Endometrial microvascular endothelial cells (primary cell): Measurements from ENCODE around the gene MDC1. TPM values are rescaled to one million over a fixed set of nuclear protein-coding genes. Genes with fewer than 3 reads are reported as not detected.

Source experiments
- in situ Hi-C: cut with HindIII; loops from 2 replicates; pipeline ENCODE4 v1.10.0; 2017; ENCODE audit warnings: low sequenced_read_pairs, low pct_unique_long_range_greater_than_20kb; ENCODE audit errors: inconsistent ontology term
- total RNA-seq: library from RNA; depleted of rRNA; stranded (reverse); fragments of >200 nt; gene quantifications from one replicate; pipeline ENCODE4 v1.2.3, GENCODE V29; 2015; ENCODE audit errors: inconsistent ontology term

Gene MDC1
- total RNA-seq, 1 donor from 2014 or later: 17.1 TPM

GRCh38 chr6:30748851-30749540 is 31.9 kb upstream of the MDC1 start:
- in situ Hi-C loops: loop anchor here (10.0 kb wide), 1 partner anchor 154 kb away; no protein-coding TSS in a partner anchor

- in situ Hi-C loops: loop anchor here (10.0 kb wide), 1 partner anchor 153 kb away; no protein-coding TSS in a partner anchor
Measured at GRCh38 chr6:30747902-30748769, 31.1 kb upstream of the MDC1 start.

- in situ Hi-C loops: loop anchor here (10.0 kb wide), 1 partner anchor 152 kb away; no protein-coding TSS in a partner anchor
Measured at GRCh38 chr6:30747300-30747687, 30.2 kb upstream of the MDC1 start.

GRCh38 chr6:30744054-30744805 is 27.1 kb upstream of the MDC1 start, which contains the start of gene IER3:
Gene IER3 (minus strand): TSS chr6:30744547. CDS start chr6:30744518, 29 bp downstream.
- in situ Hi-C loops: loop anchor here (10.0 kb wide), 1 partner anchor 149 kb away; no protein-coding TSS in a partner anchor

GRCh38 chr6:30743099-30744053 is 26.3 kb upstream of the MDC1 start:
- in situ Hi-C loops: loop anchor here (10.0 kb wide), 1 partner anchor 149 kb away; no protein-coding TSS in a partner anchor

- in situ Hi-C loops: loop anchor here (10.0 kb wide), 1 partner anchor 148 kb away; no protein-coding TSS in a partner anchor
Measured at GRCh38 chr6:30742316-30743098, 25.4 kb upstream of the MDC1 start, which contains the start of gene FLOT1. Gene FLOT1 (minus strand): TSS chr6:30742687. CDS start chr6:30742189, 498 bp downstream.

GRCh38 chr6:30741789-30742315 is 24.8 kb upstream of the MDC1 start:
- in situ Hi-C loops: loop anchor here (10.0 kb wide), 1 partner anchor 147 kb away; no protein-coding TSS in a partner anchor

GRCh38 chr6:30741063-30741779 is 24.1 kb upstream of the MDC1 start:
- in situ Hi-C loops: loop anchor here (10.0 kb wide), 1 partner anchor 146 kb away; no protein-coding TSS in a partner anchor

GRCh38 chr6:30740540-30740870 is 23.4 kb upstream of the MDC1 start:
- in situ Hi-C loops: loop anchor here (10.0 kb wide), 1 partner anchor 146 kb away; no protein-coding TSS in a partner anchor

- in situ Hi-C loops: loop anchor here (10.0 kb wide), 2 partner anchors 74 to 336 kb away; no protein-coding TSS in a partner anchor
Measured at GRCh38 chr6:30738532-30738931, 21.5 kb upstream of the MDC1 start.

- in situ Hi-C loops: loop anchor here (10.0 kb wide), 2 partner anchors 71 to 339 kb away; no protein-coding TSS in a partner anchor
Measured at GRCh38 chr6:30735668-30736314, 18.7 kb upstream of the MDC1 start.

- in situ Hi-C loops: loop anchor here (10.0 kb wide), 2 partner anchors 68 to 342 kb away; no protein-coding TSS in a partner anchor
Measured at GRCh38 chr6:30732237-30732943, 15.3 kb upstream of the MDC1 start.

- in situ Hi-C loops: loop anchor here (10.0 kb wide), 2 partner anchors 66 to 344 kb away; no protein-coding TSS in a partner anchor
Measured at GRCh38 chr6:30730601-30731435, 13.7 kb upstream of the MDC1 start.
